Naive B cell (primary cell): ENCODE measurements around the gene HMX2. TPM values are rescaled to one million over a fixed set of nuclear protein-coding genes. Genes with fewer than 3 reads are reported as not detected.
A peak's percentile ranks its signal among the peaks of the same experiment; 100 is the strongest.

Source experiments
- ATAC-seq, 2 donors: fragments of 150-1000 bp; cut with Tn5 transposase; 2 replicates each; pipeline ENCODE4 v1.10.0; 2021; ENCODE audit warnings: low read depth in 2 of 2, mild to moderate bottlenecking in 2 of 2, moderate library complexity in 2 of 2
- DNase-seq: peaks from one replicate; pipeline ENCODE4 v3.0.0; 2022
- H3K27ac Mint-ChIP-seq, 6 donors: one replicate each; pipeline ENCODE4 v1.8.0; 2020 to 2022; ENCODE audit warnings: mild to moderate bottlenecking in 6 of 6, mixed read lengths in 6 of 6, moderate library complexity in 5 of 6, inconsistent platforms in 2 of 6
- H3K27me3 Mint-ChIP-seq, 3 donors: one replicate each; pipeline ENCODE4 v1.8.0; 2021 to 2022; ENCODE audit warnings: mixed read lengths in 3 of 3, mild to moderate bottlenecking in 1 of 3
- H3K36me3 Mint-ChIP-seq, 2 donors: one replicate each; pipeline ENCODE4 v1.8.0; 2020 to 2022; ENCODE audit warnings: mixed read lengths in 2 of 2, inconsistent platforms in 1 of 2, mild to moderate bottlenecking in 1 of 2
- H3K4me1 Mint-ChIP-seq, 3 donors: one replicate each; pipeline ENCODE4 v1.8.0; 2020 to 2022; ENCODE audit warnings: mixed read lengths in 3 of 3, inconsistent platforms in 1 of 3, mild to moderate bottlenecking in 1 of 3, moderate library complexity in 1 of 3
- H3K4me3 Mint-ChIP-seq, 8 donors: one replicate each; pipeline ENCODE4 v1.8.0; 2020 to 2022; ENCODE audit warnings: mild to moderate bottlenecking in 8 of 8, mixed read lengths in 8 of 8, moderate library complexity in 8 of 8, inconsistent platforms in 2 of 8
- H3K9me3 Mint-ChIP-seq, 7 donors: one replicate each; pipeline ENCODE4 v1.8.0; 2020 to 2022; ENCODE audit warnings: mixed read lengths in 7 of 7, mild to moderate bottlenecking in 5 of 7, inconsistent platforms in 2 of 7, moderate library complexity in 1 of 7
- polyA plus RNA-seq, 6 donors: library from polyadenylated mRNA; unstranded; fragments of 300-500 nt; fragmentation: Illumina TruSeq; gene quantifications; one replicate each; pipeline ENCODE4 v1.2.3, GENCODE V29; 2021; ENCODE audit warnings: low read depth in 6 of 6

Gene HMX2, protein sequence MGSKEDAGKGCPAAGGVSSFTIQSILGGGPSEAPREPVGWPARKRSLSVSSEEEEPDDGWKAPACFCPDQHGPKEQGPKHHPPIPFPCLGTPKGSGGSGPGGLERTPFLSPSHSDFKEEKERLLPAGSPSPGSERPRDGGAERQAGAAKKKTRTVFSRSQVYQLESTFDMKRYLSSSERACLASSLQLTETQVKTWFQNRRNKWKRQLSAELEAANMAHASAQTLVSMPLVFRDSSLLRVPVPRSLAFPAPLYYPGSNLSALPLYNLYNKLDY
- not detected for polyA plus RNA-seq

DNA sequence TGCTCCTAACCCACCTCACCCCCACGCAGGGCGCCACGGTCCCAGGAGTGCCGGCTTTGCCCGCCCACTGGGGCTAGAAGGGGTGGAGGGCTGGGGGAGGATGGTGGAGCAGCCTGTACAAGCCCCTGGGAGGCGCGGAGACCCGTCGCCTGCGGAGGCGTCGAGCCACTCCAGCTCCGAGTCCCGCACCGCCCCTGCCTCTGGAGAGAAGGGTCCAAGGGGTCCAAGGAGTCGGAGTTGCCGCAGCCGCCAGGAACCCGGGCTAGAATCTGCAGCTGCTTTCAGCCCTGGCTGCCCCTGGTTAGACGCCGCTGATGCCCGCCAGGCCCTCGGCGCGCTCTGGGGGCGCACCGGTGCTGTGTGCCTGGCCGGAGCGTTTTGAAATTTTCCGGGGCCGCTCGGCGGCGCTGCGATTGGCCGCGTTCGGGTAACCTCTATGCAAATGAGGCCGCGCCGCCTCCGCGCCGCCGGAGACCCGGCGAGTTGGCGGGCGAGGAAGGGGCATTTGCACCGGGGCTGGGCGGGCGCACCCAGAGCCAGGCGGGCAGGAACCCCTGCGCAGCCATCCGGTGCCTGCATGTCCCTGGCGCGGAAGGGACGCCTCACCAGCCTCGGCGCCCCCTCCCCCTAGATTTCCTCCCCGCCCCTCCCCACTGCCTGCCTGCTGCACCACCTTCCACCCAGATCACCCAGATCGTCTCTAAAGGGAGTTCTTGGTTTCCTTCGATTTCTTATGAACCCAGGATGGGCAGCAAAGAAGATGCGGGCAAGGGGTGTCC is at the start of gene HMX2:
Gene HMX2, plus strand, starts transcription at position 502 of the 779 bp plus-strand sequence. Its CDS starts 243 bp downstream, at position 745.
- H3K27me3 Mint-ChIP-seq, result peaks cover 55 to 77% (median 71%) of the 10 kb centered on the region in 3 donors

DNA sequence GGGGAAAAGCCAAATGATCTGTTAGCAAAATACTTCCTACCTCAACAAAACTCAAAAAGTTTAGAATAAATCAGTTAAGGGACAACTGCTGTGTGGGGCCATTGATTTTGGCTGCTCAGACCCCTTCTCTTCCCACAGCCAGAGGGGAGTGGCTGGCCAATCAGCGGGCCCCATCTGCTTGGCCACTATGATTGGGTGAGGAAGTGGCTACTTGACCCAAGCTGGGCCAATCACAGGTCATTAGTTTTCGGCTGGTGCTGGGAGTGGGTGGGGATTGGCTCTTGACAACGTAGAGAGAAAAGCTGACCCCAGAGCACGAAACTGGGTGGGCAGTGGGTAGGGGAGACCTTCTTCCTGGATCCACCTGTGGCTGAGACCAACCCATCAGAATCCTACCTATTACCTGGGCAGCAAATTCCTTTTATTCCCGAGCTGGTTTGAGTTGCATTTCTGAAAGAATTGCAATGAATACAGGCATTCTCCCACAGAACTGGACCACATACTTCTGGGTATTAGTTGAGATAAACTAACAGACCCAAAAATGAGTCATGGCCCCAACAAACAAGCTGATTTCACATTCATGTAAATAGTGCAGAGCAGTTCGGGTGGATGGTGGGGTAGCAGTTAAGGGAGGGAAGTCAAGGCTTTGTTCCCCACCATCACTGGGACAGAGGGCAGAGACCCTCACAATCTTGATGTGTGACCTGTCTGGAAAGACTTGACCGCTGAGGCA is 47.7 kb upstream of the HMX2 start:
- Mint-ChIP-seq H3K9me3 (peaks cover 0 to 3% (median 0%) of the 10 kb centered on the region in 7 donors), H3K4me1 (no peaks in the 10 kb centered on the region), H3K27ac (no peak overlapping the region), H3K36me3 (no peaks in the 10 kb centered on the region), H3K4me3 (no peak overlapping the region), H3K27me3 (peaks cover 24 to 51% (median 40%) of the 10 kb centered on the region in 3 donors)
- ATAC-seq (no peak), DNase-seq (no peak)

More for the DNA sequence above, at the start of gene HMX2:
- DNase-seq (no peak), ATAC-seq (peak; percentile 13 to 44)
- Mint-ChIP-seq H3K36me3 (no peaks in the 10 kb centered on the region), H3K4me1 (peaks cover 30 to 50% (median 40%) of the 10 kb centered on the region in 3 donors), H3K4me3 (peak within 1 kb of the TSS; percentile 54 to 89 (median 76)), H3K27ac (peak within 1 kb of the TSS in 4 of 6 donors; percentile 74 to 97 (median 91)), H3K9me3 (peaks cover 0 to 30% (median 12%) of the 10 kb centered on the region in 7 donors)

DNA sequence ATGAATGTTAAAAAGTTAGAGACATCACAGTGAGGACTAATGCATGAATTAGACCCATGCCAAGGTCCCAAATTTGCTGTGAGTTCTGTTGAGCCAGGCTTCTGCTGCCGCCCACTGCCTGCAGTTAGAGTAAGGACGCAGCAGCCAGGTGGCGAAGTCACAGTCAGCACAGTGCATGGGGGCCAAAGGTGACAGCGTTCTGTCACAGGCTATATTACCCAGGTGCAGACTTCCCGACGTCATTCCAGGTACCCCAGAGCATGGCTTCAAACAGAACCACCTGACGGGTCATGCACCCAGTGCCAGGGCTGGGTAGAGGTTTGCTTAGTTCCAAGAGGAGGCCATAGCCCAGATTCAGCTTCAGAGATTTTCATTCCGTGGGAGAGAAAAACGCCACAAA is 46.1 kb upstream of the HMX2 start:
- Mint-ChIP-seq H3K36me3 (no peaks in the 10 kb centered on the region), H3K27ac (no peak overlapping the region)

DNA sequence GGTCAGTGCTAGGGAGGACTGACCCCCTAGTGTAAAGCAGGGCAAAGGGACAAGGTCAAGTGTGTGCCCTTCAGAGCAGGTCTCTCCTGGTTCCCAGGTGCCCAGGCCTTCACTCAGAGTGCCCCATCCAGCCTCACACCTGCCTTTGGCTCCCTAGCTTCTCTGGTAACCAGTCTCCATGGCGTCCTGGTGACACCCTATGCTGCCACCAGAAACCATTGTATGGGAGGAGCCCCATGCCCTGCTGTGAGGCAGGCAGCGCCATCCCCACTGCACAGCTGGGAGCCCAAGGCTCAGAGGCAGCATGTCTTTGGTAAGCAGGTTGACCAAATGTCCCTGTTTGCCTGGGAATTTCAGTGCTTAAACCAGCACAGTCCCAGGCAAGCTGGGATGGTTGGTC is 45.3 kb upstream of the HMX2 start:
- ATAC-seq (no peak), DNase-seq (no peak)
- H3K36me3 Mint-ChIP-seq, result no peaks in the 10 kb centered on the region
- H3K4me3 Mint-ChIP-seq, result no peak overlapping the region
- H3K4me1 Mint-ChIP-seq, result no peaks in the 10 kb centered on the region
- H3K27ac Mint-ChIP-seq, result no peak overlapping the region
- peaks cover 24 to 44% (median 27%) of the 10 kb centered on the region in 3 donors for H3K27me3 Mint-ChIP-seq
- H3K9me3 Mint-ChIP-seq, result peaks cover 0 to 3% (median 0%) of the 10 kb centered on the region in 7 donors

More for the DNA sequence above, 46.1 kb upstream of the HMX2 start:
- ATAC-seq, result no peak
- DNase-seq, result no peak
- peaks cover 29 to 48% (median 35%) of the 10 kb centered on the region in 3 donors for H3K27me3 Mint-ChIP-seq
- peaks cover 0 to 3% (median 0%) of the 10 kb centered on the region in 7 donors for H3K9me3 Mint-ChIP-seq
- no peak overlapping the region for H3K4me3 Mint-ChIP-seq
- no peaks in the 10 kb centered on the region for H3K4me1 Mint-ChIP-seq

DNA sequence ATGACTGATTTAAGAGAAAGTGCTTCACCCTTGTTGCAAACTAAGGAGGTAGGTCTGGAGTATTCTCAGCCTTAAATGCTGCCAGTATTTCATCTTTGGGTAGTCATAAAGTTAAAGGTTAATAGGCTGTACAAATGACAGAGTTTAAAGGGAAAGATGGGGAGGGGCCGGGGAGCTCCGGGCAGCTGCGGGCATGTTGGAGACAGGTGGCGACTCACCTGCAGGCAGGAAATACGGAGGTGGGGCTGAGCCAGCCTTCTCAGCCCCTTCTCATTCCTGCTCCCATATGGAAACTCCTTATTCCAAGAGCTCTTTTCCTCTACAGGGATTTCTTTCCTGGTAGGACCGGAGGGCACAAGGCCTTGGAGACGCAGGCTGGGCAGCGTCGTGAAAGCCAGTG is 44.0 kb upstream of the HMX2 start:
- no peak overlapping the region for H3K4me3 Mint-ChIP-seq
- peaks cover 30 to 41% (median 36%) of the 10 kb centered on the region in 3 donors for H3K27me3 Mint-ChIP-seq
- H3K9me3 Mint-ChIP-seq, result peaks cover 0 to 2% (median 0%) of the 10 kb centered on the region in 7 donors
- DNase-seq (no peak), ATAC-seq (no peak)
- no peak overlapping the region for H3K27ac Mint-ChIP-seq
- H3K4me1 Mint-ChIP-seq, result no peaks in the 10 kb centered on the region
- H3K36me3 Mint-ChIP-seq, result no peaks in the 10 kb centered on the region

DNA sequence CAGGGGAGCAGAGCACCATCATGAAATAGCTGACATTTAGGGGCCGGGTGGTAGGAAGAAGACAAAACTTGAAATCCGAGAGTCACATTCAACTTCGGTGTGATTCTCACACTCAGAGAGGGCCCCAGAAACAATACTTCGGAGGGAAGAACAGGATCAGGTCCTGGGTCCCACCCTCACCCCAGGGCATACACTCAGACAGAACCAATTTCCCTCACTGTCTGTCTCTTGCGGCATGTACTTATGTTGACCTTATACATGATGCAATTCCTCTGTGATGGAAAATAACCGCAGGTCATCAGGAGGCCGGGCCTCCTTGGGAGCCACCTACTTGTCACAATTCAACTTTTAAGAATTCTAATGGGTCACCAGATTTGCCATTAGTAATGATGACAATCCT is 38.5 kb upstream of the HMX2 start:
- Mint-ChIP-seq H3K9me3 (no peaks in the 10 kb centered on the region), H3K27me3 (peaks cover 52 to 69% (median 53%) of the 10 kb centered on the region in 3 donors), H3K4me1 (no peaks in the 10 kb centered on the region), H3K36me3 (no peaks in the 10 kb centered on the region), H3K27ac (no peak overlapping the region), H3K4me3 (no peak overlapping the region)
- no peak for DNase-seq
- ATAC-seq, result no peak

DNA sequence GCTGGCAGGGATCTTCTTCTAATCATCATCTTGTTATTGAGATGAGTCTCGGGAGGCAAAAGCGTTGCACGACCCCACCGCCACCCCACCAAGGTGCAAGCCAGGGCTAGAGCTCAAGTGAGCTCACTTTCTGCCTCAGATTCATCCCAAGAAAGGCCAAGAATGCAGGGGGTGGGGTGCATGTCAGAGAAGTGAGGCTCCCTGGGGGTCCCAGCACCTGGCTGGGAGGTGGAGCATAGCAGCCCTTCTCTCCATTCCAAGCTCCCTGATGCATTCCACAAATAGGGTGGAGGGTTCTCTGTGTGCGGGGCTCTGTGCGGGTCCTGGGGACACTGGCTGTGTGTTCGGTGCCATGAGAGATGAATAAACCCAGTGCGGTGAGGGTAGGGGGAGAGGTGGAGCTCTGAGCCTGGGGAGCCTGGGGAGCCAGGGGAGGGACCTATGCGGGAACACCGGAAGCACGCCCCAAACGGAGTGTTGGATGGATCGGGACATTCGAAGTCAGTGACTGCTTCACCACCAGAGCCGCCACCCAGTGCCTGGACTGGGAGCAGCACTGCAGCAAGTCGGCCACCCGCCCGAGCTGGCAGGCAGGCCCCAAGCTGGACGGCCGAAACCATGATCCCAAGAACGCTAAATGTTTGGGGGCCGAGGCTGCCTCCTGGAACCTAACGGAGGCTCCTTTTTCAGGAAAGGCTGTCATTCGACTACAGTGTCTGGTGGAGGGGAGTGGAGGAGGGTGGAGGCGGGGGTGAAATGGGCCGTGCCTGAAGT is 30.1 kb upstream of the HMX2 start:
- peaks cover 0 to 2% (median 0%) of the 10 kb centered on the region in 7 donors for H3K9me3 Mint-ChIP-seq
- H3K27me3 Mint-ChIP-seq, result peaks cover 43 to 67% (median 58%) of the 10 kb centered on the region in 3 donors
- ATAC-seq, result no peak
- DNase-seq, result no peak
- H3K27ac Mint-ChIP-seq, result no peak overlapping the region
- H3K4me3 Mint-ChIP-seq, result no peak overlapping the region
- no peaks in the 10 kb centered on the region for H3K4me1 Mint-ChIP-seq
- H3K36me3 Mint-ChIP-seq, result no peaks in the 10 kb centered on the region

DNA sequence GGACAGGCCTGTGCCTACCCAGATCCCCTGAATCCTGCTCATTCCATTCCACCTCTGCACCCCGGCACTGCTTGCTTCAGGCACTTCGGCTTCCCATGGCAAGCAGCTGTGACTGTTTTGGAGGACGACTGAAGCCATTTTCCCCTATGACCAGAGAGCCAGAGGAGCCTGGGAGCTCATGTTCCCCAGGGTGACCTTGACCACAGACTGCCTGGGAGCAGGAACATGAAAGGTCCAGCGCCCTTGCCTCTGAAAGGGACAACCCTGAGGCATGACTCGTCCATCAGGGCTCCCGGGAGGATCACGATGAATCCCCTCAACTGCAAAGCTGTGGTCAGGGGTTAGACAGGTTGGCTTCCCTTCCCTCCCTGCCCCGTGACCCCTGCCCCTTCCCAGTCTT is 28.9 kb upstream of the HMX2 start:
- Mint-ChIP-seq H3K36me3 (no peaks in the 10 kb centered on the region), H3K27me3 (peaks cover 41 to 66% (median 55%) of the 10 kb centered on the region in 3 donors), H3K9me3 (peaks cover 0 to 2% (median 0%) of the 10 kb centered on the region in 7 donors)

DNA sequence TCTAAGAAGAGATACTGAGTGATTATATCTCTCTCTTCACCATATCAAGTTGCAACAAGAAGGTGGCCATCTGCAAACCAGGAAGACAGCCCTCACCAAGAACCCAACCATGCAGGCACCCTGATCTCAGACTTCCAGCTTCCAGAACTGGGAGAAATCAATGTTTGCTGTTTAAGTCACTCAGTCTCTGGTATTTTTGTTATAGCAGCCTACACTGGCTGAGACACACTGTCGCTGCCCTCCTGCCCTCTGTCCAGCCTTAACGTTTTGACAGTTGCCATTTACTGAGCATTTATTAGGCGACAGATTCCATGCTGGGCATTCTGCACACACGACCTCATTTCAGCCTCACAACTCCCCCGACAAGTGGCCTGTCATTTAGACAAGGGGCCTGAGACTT is 21.7 kb upstream of the HMX2 start:
- Mint-ChIP-seq H3K4me3 (no peak overlapping the region), H3K4me1 (no peaks in the 10 kb centered on the region), H3K36me3 (peaks cover 0 to 14% of the 10 kb centered on the region in 2 donors), H3K27ac (no peak overlapping the region), H3K27me3 (peaks cover 78 to 81% (median 80%) of the 10 kb centered on the region in 3 donors), H3K9me3 (peaks cover 0 to 12% (median 4%) of the 10 kb centered on the region in 7 donors)
- no peak for ATAC-seq
- DNase-seq, result no peak

More for the DNA sequence above, 28.9 kb upstream of the HMX2 start:
- ATAC-seq, result no peak
- DNase-seq, result no peak
- no peak overlapping the region for H3K4me3 Mint-ChIP-seq
- no peaks in the 10 kb centered on the region for H3K4me1 Mint-ChIP-seq
- no peak overlapping the region for H3K27ac Mint-ChIP-seq

DNA sequence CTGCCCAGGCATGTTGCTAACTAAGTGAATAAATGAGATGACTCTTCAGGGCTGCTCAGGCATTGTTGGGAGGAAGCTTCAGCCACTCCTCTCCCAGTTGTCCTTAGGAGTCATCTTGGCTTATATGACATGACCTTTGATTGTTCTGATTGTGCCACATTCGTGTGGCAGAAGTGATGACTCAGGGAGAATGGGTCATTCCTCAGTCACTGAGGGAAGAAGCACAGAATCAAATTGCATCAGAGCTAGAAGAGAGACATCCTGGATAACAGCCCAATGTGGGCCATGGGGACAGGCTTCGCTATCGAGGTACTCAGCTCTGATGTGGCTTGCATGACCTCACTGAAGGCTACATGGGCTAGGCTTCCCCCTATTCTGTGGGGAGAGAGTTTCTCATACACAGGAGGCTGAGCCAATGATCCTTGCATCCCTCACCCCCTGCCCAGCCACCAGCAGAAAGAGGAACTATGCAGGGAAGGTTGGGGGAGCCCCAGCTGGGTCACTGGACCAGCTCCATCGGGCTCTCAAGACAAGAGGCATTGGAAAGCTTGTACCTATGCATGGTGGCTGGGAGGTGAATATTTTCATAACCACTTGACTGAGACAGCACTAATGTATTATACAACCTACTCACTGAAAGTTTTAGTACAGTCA is 18.2 kb upstream of the HMX2 start:
- Mint-ChIP-seq H3K27ac (no peak overlapping the region), H3K4me3 (peak overlapping the region in 1 of 8 donors; percentile 57)

DNA sequence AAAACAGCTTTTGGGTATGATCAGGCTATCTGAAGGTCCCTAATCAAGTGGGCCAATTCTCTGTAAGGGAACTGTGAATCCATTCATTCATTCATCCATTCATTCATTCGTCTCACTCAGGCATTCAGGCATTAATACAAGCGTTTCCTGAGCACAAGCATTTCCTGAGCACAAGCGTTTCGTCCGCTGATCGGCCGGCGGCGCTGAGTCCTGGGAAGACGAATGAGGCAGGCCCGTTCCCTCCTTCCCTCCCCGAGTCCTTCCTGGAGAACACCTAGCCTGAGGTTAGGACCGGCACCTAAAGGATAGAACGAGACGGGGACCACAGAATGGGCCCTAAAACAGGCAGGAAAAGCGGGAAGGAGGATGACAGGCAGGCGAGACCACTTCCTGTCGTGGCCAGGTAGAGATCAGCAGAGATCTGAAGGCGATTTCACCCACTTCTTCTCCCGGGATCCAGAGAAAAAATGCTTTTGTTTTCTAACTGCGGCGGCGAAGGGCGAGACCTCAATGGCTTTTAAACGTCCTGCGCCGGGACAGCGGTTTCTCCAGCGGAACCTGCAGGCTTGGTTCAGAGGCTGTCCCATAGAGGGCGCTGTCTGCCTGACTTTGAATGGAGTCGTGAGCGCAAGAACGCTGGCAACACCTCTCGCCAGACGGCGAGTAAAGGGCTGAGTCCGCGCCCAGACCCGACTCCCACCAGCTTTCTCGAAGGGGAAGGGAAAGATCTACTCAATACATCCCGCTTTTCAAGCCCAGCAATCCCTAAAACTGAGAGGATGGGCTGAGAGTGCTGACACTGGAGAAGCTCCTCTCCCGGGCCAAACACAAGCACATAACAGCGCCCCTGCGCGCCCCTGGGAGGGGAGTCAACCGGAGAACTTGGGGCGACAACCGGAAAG is 15.1 kb upstream of the HMX2 start:
- H3K36me3 Mint-ChIP-seq, result peaks cover 3 to 7% of the 10 kb centered on the region in 2 donors
- peak overlapping the region; percentile 44 to 84 (median 80) for H3K4me3 Mint-ChIP-seq
- H3K9me3 Mint-ChIP-seq, result peaks cover 0 to 30% (median 12%) of the 10 kb centered on the region in 7 donors
- peaks cover 65 to 79% (median 72%) of the 10 kb centered on the region in 3 donors for H3K27me3 Mint-ChIP-seq
- ATAC-seq (peak; percentile 52 to 63), DNase-seq (peak; percentile 62)
- H3K4me1 Mint-ChIP-seq, result peaks cover 18 to 34% (median 26%) of the 10 kb centered on the region in 3 donors
- peak overlapping the region in 5 of 6 donors; percentile 39 to 99 (median 93) for H3K27ac Mint-ChIP-seq

More for the DNA sequence above, 18.2 kb upstream of the HMX2 start:
- Mint-ChIP-seq H3K4me1 (peaks cover 14 to 26% (median 17%) of the 10 kb centered on the region in 3 donors), H3K36me3 (peaks cover 3 to 13% of the 10 kb centered on the region in 2 donors), H3K9me3 (peaks cover 0 to 30% (median 12%) of the 10 kb centered on the region in 7 donors), H3K27me3 (peaks cover 91 to 96% (median 92%) of the 10 kb centered on the region in 3 donors)
- peak; percentile 56 to 60 for ATAC-seq
- no peak for DNase-seq
